Ishikawa (cell line): ENCODE data around the gene EMC10.

Experiments
- CEBPB ChIP-seq: IDR thresholded peaks from 2 replicates; pipeline ENCODE4 v1.6.1; 2012
- CREB1 ChIP-seq: IDR thresholded peaks from 2 replicates; pipeline ENCODE4 v1.6.1; 2012; ENCODE audit warnings: low read depth
- EGR1 ChIP-seq: IDR thresholded peaks from 2 replicates; pipeline ENCODE4 v1.6.1; 2012
- EP300 ChIP-seq: IDR thresholded peaks from 2 replicates; pipeline ENCODE4 v1.6.1; 2012; ENCODE audit warnings: borderline replicate concordance
- FOXM1 ChIP-seq: IDR thresholded peaks from 2 replicates; pipeline ENCODE4 v1.6.1; 2012; ENCODE audit warnings: low read depth, borderline replicate concordance
- NFIC ChIP-seq: IDR thresholded peaks from 2 replicates; pipeline ENCODE4 v1.6.1; 2012
- RAD21 ChIP-seq: IDR thresholded peaks from 2 replicates; pipeline ENCODE4 v1.6.1; 2012; ENCODE audit warnings: low read depth
- REST ChIP-seq: IDR thresholded peaks from 2 replicates; pipeline ENCODE4 v1.6.1; 2012; ENCODE audit warnings: low read depth, mild to moderate bottlenecking
- TAF1 ChIP-seq: IDR thresholded peaks from 2 replicates; pipeline ENCODE4 v1.6.1; 2012; ENCODE audit warnings: low read depth, mild to moderate bottlenecking
- TEAD4 ChIP-seq: IDR thresholded peaks from 2 replicates; pipeline ENCODE4 v1.6.1; 2012
- USF1 ChIP-seq: IDR thresholded peaks from 2 replicates; pipeline ENCODE4 v1.6.1; 2012
- YY1 ChIP-seq: IDR thresholded peaks from 2 replicates; pipeline ENCODE4 v1.6.1; 2012; ENCODE audit warnings: low read depth
- TF ChIP-seq, protein P1 (sequence below): IDR thresholded peaks from 2 replicates; pipeline ENCODE4 v1.6.1; 2012

DNA sequence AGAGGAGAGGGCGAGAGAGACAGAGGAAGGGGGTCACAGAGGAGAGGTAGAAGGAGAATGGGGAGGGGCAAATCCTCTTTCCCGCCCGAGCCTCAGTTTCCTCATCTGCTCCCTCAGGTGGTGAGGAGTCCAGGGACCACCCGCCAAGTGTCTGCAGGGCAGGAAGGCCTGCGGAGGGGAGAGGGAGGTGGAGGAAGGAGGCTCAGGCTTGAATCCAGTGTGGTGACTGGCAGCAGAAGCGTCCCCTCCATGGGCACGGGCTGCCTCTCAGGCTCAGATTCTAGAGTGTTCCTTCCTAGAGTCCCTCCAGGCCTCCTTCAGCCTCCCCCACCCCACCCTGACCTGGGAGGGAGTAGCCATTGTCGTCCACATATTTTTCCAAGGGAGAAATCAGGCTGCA, 16.9 kb downstream of the EMC10 start:
- no peak for TF ChIP-seq EP300
- no peak for TF ChIP-seq REST
- no peak for TF ChIP-seq TAF1
- no peak for TF ChIP-seq CREB1
- TF ChIP-seq, protein P1, sequence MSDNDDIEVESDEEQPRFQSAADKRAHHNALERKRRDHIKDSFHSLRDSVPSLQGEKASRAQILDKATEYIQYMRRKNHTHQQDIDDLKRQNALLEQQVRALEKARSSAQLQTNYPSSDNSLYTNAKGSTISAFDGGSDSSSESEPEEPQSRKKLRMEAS = no peak
- TF ChIP-seq EGR1 = no peak
- no peak for TF ChIP-seq YY1
- TF ChIP-seq FOXM1 = no peak
- no peak for TF ChIP-seq NFIC
- TF ChIP-seq RAD21 = no peak
- no peak for TF ChIP-seq TEAD4
- TF ChIP-seq CEBPB = no peak
- TF ChIP-seq USF1 = no peak
